Posterior vena cava (tissue), 2 donors: Measurements from ENCODE around the gene RNF8. TPM values are rescaled to one million over a fixed set of nuclear protein-coding genes. Genes with fewer than 3 reads are reported as not detected.
"Not testable (repeated sequence)": the region's sequence is repeated elsewhere in the genome, so short reads cannot be mapped to it uniquely, and the experiment has no call there.

Source experiments
- DNase-seq: peaks from one replicate; pipeline ENCODE4 v3.0.0-alpha.2; 2020; ENCODE audit warnings: low spot score
- intact Hi-C, 2 donors: fragments of 100-400 bp; cut with DNase I; formaldehyde crosslinking; loops; one replicate each; pipeline versions ENCODE4 v1.14.1 to v1.14.2; 2022 to 2023
- total RNA-seq, 2 donors: library from RNA; stranded (reverse); fragmentation: NEBNext Ultra II Directional; extraction: Animal tissue kit (Norgen Biotek cat#: 25700); gene quantifications; one replicate each; pipeline ENCODE4 v1.2.1, GENCODE V29; 2021
- donor health status: DM: yes; HTN: yes; CAD: no.
- donor health status: DM: yes; HTN: yes; CAD: no.

Gene RNF8
- total RNA-seq, 2 donors from 2014 or later, result 13.6 to 14.0 TPM

- intact Hi-C loops, result loop anchor here in 1 of 2 donors (10.0 kb wide), 1 partner anchor 183 kb away; no protein-coding TSS in a partner anchor
- DNase-seq, result no peak
Observed at GRCh38 chr6:37381579-37381978, 27.8 kb downstream of the RNF8 start.

- intact Hi-C loops, result loop anchor here in 1 of 2 donors (10.0 kb wide), 1 partner anchor 182 kb away; no protein-coding TSS in a partner anchor
Observed at GRCh38 chr6:37382994-37383765, 29.4 kb downstream of the RNF8 start.

DNA sequence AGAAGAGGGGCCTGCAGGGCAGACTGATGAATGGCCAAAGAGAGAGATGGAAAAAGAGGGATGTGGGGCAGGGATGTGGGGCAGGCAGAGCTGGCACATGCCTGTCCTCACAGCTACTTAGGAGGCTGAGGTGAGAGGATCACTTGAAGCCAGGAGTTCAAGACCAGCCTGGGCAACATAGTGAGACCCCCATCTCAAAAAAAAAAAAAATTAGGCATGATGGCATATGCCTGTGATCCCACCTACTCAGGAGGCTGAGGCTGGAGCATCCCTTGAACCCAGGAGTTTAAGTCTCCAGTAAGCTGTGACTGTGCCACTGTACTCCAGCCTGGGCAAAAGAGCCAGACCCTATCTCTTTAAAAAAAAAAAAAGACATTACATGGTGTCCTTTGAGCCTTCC is 34.8 kb downstream of the RNF8 start:
- intact Hi-C loops, result loop anchor here in 1 of 2 donors (10.0 kb wide), 1 partner anchor 176 kb away; no protein-coding TSS in a partner anchor
- DNase-seq, result no peak

More at GRCh38 chr6:37382994-37383765, 29.4 kb downstream of the RNF8 start:
- DNase-seq, result no peak

DNA sequence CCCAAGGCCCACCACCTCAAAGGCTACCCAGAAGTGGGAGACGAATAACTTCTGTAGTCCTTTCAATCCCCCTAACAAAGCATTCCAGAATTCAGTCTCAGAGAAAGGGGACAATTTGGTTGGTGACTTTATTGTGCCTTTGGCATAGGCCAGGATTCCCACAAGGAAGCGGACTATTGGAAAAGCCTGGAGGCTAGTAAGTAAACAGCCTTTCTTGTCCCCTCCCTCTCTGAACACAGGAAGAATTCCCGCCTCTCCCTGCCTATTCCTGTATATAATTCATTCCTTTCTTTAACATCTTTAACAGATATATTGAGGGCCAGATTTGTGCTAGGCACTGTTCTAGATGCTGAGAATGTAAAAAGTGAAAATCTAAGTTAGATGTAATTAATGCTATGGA is 36.1 kb downstream of the RNF8 start:
- intact Hi-C loops, result loop anchor here in 1 of 2 donors (10.0 kb wide), 1 partner anchor 175 kb away; no protein-coding TSS in a partner anchor
- DNase-seq, result no peak

GRCh38 chr6:37391120-37391519 is 37.3 kb downstream of the RNF8 start:
- intact Hi-C loops, result no loop called here
- no peak for DNase-seq

- intact Hi-C loops, result no loop called here
- DNase-seq, result no peak
Observed at GRCh38 chr6:37392821-37393220, 39.0 kb downstream of the RNF8 start.

DNA sequence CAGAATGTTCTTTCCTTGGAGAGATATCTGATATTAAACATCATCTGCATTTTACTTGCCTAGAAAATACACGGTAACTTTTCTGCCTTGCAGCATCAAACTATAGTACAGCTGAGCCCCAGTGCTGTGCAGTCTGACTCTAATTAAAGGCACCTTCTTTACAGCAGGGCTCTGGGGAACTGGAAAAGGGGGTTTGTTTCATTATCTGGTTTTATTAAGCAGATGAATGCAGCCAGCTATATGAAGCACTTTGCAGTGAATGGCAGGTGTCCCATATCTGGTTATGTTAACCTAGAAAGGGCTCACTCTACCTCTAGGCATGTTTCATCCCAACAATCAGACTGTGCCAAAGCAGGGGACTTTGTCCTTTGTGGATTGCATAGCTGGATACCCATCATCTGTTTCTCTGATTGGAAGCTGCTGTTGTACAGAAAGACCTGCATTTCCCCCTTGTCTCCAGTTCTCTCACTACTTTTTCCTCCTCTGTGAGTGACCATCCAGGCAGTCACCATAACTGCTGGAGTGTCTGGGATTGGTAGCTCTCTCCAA is 39.7 kb downstream of the RNF8 start:
- no peak for DNase-seq
- intact Hi-C loops, result no loop called here

GRCh38 chr6:37396571-37397180 is 42.9 kb downstream of the RNF8 start:
- DNase-seq, result no peak
- intact Hi-C loops, result no loop called here

GRCh38 chr6:37399131-37399530 is 45.3 kb downstream of the RNF8 start:
- no peak for DNase-seq
- intact Hi-C loops, result no loop called here

DNA sequence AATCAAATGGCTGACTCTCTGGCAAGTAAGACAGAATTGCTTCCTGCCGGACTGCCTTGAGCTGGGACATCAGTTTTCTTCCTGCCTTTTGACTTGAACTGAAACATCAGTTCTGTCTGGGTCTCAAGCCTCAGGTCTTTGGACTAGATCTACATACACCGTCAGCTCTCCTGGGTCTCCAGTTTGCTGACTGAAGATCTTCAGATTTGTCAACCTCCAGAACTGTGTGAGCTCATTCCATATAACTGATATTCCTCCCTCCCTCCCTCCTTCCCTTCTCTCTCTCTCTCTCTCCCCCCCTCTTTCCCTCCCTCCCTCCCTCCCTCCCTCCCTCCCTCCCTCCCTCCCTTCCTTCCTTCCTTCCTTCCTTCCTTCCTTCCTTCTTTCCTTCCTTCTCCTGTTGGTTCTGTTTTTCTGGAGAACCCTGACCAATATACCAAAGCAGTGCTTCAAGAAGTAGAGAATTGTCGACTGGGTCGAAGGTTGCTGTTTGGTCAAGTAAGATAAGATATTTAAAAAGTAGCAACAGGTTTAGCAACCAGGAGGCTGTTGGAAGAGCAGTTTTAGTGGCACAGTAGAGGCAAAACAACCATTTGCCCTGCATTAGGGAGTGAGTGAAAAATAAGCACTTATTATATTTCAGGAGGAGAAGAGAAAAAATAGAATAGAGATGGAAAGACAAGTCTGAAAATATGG is 46.2 kb downstream of the RNF8 start:
- intact Hi-C loops, result no loop called here
- DNase-seq, result no peak

DNA sequence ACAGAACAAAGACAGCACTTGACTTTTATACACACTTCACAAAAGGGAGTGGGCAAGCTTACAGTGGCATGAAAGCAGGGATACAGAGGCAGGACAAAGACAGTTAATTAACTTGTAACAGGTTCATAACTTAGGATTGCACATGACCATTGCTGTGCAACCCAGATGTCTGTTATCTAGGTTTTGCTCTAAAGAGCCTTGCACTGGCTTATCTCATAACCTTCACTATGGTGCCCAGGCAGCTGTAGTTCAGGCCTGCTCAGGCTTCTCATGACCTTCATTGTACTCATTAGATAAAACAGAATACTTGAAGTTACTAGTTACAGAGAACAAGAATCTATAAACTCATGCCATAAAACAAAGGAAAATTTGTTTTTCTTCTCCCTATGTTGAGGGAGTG is 47.9 kb downstream of the RNF8 start:
- DNase-seq, intact Hi-C loops: not testable (repeated sequence)

- no peak for DNase-seq
- intact Hi-C loops, result no loop called here
Observed at GRCh38 chr6:37406726-37407341, 53.1 kb downstream of the RNF8 start.

- no peak for DNase-seq
- intact Hi-C loops, result no loop called here
Observed at GRCh38 chr6:37407948-37408347, 54.2 kb downstream of the RNF8 start.

DNA sequence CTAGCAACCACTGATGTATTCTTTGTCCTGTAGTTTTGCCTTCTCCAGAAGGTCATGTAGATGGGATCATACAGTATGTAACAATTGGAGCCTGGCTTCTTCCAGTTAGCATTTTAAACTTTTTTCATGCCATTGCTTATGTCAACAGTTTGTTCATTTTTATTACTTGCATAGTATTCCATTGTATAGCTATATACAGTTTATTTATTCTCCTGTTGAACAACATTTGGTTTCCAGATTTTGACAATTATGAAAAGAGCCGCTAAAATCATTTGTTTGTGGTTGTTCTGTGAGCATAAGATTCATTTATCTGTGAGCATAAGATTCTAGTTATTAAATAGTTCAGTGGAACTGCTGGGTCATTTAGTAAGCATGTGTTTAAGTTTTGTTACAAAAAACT is 55.7 kb downstream of the RNF8 start:
- intact Hi-C loops, result no loop called here
- no peak for DNase-seq

GRCh38 chr6:37417393-37417792 is 63.6 kb downstream of the RNF8 start:
- intact Hi-C loops, result no loop called here

DNA sequence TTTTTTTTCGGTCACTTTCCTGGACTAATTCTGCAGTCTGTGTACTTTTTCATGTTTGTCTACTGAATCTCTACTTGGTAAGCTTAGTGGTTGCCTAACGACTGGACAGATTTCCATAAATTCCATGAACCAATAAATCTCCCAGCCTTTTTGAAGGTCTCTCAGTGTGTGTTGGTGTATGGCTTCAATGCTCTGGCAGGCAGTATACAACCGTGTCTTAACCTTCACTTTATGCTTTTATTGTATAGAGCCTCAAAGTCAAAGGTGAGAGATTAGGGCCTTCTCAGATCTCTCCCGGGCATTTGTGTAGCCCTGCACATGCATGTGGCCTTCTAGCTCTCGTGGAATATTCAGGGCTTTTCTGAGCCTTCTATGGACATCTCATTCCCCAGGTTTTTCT is 64.9 kb downstream of the RNF8 start:
- intact Hi-C loops, result no loop called here
- DNase-seq, result no peak

More at GRCh38 chr6:37417393-37417792, 63.6 kb downstream of the RNF8 start:
- DNase-seq, result no peak

DNA sequence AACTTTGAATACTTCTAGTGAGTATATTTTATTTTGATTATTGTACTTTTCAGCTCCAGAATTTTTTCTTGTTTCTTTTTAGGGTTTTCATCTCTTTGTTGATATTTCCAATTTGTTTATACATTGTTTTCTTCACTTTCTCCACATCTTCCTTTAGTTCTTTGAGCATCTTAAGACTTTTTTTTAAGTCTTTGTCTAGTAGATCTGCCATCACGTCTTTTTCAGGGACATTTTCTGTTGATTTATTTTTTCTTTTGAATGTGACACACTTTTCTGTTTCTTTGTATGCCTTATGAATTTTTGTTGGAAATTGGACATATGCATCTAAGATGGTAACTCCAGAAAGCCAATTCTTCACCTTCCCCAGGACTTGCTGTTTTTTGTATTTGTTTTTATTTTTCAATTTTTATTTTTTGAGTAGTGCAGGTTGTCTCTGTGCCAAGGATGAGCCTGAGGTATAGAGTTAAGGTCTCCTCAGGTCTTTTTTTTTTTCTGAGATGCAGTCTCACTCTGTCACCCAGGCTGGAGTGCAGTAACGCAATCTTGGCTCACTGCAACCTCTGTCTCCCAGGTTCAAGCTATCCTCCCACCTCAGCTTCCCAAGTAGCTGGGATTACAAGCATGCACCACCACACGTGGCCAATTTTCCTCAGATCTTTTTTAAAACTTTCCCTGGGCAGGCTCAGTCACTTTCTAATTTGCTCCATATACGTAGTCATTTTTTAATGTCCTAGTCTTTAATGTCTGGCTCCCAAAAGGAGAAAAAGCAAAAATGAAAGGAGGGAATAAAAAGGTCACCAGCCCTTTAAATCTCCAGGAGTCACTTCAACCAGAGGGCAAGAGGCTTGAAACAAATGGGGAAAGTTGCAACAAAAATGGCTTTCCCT is 72.5 kb downstream of the RNF8 start:
- DNase-seq, result no peak
- intact Hi-C loops, result no loop called here

GRCh38 chr6:37426945-37427510 is 73.2 kb downstream of the RNF8 start:
- intact Hi-C loops, result no loop called here

More at GRCh38 chr6:37426945-37427510, 73.2 kb downstream of the RNF8 start:
- no peak for DNase-seq
